ENCODE results near the gene SPG7.

- TF ChIP-seq CTCF (IDR thresholded peaks at IDR 0.05; ENCODE audit: insufficient read depth, low read depth, low read length) (no peak), EZH2 (IDR thresholded peaks at IDR 0.05; ENCODE audit: insufficient read depth, low read length) (no peak)
Measured at GRCh38 chr16:89577055-89577759, 69.0 kb downstream of the SPG7 start.

Measured in astrocyte (in vitro differentiated cells and primary cell).